GM21786 (cell line): ENCODE results near the gene ETV5.

Experiments used
- ATAC-seq: cut with Tn5 transposase; IDR thresholded peaks from one replicate; pipeline ENCODE4 v1.9.1; 2021; ENCODE audit not compliant: unreplicated experiment

ETV5 gene

DNA sequence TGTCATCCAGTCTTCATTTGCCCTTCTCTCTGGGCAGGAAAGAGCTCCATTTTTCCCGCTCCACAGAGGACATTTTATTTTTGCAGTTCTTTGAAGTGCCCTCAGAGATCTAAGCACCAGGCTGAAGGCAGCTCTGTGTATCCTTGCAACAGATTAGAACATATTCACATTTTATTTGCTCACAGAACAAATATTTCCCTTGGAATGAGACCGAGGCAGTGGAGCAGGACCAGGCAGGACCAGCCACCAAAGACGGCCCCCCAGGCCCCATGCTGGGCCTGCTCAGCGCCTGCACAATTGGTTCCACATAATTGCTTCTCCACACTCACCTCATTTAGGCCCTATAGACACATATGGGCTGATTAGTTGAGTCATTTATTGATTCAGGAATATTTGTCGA lies 15.7 kb upstream of the ETV5 start:
- ATAC-seq = no peak

DNA sequence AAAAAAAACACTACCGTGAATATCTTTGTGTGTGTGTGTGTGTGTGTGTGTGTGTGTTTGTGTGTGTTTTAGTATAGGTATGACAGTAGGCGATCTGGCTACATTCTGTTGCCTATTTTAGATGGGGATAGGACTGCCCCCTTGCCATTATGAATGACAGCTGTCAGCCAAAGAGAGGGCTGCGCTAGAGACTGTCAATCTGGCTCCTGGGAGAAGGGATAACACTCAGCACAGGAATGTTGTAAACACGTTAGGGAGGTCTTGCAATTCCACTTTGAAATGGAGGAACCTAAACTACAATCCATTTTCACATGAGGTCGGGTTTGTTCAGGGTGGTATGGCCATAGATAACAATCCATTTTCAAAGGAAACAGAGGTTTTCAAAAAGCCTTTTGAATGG lies 14.1 kb upstream of the ETV5 start:
- no peak for ATAC-seq

DNA sequence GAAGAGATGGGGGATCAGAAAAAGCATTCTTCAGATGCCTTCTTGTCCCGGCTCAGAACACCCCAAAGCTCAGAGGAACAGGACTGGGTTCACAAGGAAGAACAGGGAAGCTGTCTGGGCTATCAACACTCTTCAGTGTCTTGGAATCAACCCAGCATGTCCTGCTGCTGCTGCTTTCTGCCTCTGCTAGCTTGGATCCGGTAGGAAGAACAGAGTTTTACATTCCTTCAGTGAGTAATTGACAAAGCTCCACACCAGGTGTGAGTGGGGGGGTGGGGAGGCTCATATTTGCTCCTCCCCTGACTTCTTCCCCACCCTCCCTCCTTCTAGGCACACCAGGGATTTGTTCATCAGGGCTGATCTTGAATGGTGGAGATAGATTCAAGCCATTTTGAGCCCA lies 13.1 kb upstream of the ETV5 start:
- ATAC-seq = no peak

DNA sequence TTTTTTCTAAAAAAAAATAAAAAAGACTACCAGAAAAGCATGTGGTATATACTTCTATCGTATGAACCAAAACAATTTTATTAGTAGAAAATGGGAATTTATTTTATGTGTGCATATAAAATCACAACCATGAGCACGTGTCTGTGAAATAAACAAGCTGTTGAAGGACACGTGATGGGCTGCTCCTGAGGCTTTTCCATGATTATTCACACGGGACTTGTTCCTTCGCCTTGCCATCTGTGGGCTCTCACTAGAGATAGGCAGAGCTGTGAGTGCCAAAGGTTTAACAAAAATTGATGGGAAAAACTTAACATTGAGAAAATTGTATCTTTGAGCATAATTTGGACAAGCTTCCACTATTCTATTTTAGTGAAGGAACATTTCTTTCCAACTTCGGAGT lies 12.4 kb upstream of the ETV5 start:
- ATAC-seq = no peak

DNA sequence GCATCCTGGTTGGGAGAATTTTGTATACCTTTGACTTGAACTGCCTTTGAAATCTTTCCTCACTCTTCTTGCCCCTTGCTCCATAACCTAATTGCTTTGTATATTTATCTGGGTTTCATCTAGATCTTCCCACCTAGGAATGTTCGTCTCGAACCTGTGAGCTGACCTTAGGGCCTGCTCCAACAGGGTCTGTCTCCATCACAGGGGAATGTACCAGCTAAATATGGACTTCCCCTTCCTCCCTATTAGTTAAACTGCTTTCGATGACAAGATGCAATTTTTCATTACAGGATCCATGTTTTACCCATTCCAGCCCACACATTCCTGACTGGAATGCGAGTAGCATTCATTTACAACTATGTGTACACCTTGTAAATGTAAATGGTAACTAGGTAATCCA lies 10.6 kb upstream of the ETV5 start:
- ATAC-seq = no peak

DNA sequence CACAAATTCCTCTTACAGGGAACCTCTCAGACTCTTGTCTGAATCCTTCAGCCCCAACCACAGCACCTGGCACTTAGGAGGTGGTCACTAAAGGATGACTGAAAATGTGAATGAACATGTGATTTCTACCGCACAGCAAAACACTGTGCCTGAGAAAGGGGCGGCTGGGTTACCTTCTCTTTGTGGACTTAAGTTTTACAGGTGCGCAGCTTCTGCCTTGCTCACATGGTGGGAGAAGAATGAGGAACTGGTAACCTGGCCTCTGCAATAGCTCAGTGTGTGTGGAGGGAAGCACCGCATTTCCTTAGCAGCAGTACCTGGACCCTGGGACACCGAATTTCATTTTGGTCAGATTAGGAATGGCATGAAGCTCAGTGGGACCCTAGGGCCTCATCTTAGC lies 9.8 kb upstream of the ETV5 start:
- no peak for ATAC-seq

DNA sequence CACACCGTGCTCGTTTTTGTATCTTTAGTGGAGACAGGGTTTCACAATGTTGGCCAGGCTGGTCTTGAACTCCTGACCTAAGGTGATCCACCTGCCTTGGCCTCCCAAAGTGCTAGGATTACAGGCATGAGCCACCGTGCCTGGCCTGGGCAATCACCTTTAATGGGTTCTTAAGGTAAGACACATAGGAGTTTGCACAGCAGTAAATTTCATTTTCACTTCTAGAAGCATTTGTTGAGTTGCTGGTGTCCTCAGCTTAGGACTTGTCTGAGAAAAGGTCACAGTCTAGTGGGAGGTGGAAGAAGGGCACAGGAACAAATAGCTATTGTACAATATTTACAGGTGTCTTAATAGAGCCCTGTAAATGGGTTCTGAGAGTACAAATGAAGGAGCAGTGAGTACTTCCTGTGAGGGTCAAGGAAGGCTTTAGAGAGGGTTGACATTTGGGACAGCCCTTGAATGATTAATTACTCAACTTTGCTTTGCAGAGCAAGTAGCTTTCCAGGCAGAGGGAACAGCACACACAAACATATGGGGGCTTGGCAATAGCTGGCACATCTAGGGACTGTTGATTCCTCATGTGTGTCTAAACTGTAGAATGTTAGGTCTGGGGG lies 8.7 kb upstream of the ETV5 start:
- ATAC-seq = no peak

DNA sequence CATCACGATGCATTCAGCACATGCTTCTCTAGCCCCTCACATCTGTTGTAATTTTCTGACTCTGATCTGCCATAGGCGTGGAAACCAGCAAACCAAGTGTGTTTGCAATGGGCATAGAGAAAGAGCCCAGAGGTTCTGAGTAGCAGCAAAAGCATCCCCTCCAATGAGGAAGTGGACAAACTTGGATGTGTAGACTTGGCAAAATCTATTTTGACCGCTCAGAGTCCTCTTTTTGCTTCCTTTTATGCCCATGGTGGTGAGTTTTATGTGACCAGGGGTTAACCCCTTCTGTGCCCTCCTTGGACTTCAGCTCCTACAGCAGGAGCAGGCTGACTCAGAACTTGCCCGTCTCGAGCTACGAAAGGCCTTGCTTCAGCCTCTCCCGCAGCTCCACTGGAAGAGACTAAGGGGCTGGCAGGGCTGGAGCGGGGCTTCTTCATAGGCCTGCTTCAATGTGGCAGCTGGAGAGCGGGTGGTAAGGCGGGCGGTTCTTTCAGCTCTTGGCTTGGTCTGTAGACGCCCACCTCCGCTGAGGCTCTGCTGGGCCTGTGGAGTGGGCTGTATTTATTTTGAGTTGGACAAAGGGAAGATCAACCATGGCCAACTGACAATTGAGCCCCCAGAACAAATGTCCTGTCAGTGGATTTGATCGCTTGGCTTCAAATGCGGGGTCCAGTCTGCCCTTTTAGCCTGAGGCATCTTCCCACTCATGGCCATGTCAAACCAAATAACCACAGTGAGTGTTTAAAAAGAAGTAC lies 6.5 kb upstream of the ETV5 start:
- ATAC-seq = no peak

DNA sequence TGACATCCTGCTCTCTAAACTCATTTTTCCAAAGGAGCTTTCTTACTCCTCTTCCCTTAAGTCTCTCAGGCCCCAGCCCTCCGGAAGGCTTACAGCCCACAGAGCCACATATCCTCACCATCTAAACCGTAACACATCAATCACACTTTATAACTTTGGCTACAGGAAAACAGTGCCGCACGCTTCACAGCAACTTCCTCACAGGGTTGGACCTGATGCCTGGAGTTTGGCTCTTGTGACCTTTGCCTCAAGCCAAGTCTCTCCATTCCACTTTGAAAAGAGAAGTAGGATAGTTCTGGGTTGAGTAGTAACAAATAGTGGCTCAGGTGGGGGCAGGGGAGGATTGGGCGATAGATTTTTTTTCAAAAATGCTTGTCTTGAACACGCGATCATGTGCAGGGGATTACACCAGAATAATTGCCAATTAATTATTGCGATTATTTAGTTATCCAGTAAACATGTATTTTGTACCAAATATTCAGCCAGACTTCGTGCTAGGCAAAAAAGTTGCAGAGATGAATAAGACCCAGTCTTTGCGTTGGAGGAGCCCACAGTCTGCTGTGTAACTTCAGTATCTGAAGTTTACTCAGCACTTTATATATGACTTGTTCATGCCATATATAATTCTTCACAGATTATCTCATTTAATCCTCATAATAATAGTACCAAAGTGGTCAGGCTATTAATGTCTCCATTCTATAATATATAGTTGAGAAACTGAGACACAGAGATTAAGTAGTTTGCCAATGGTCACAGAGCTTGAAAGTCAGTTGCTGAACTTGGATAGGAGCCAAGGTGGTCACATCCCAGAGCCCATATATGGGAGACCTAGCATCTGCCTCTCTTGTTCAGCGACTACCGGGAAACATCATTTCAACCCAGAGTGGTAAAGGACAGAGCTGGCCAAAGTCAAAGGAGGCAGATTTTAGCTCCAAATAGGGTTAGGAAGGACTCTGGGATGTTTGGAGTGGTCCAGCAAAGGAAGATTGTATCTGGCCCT lies 2.4 kb upstream of the ETV5 start:
- ATAC-seq = no peak

DNA sequence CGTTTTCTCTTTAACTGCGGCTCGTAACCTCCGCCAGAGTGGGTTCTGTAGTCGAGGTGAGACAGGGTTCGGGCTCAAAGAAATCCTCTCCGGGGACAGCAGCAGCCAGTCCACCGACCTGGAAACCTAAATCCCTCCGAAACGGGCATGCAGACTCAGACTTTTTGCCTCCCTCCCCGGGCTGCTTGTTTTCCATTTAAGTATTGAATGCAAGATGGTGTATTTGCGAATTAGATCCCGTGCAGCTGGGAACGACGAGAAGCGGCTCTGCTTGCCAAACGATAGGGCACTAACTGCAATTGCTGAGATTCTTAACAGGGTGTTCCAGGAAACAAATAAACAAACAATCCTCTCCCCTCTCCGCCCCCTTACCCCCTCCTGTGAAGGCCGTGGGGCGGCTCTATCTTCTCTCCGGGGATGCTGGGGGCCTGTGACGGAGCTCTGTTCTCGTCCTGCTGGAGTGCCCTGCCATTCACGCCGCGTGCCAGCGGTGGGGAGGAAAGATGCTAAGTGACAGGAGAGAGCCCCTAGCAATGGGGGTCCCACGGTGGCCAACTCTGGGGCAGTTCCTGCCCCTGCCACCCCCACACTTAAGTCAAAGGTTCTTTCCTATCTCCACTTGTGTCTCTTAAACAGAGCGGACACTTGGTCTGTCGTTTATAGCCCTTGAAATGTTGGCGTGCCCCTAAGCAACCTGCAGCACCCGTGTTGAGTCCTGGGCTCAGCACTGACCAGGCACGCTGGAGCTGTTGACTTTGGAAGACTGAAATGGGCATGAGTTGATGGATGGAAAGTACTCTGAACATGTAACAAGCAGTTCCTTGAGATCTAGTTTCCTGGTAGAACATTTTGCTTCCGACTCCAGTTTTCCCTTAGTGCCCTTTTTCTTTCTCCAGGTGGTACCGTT lies 1.3 kb upstream of the ETV5 start:
- ATAC-seq = no peak

DNA sequence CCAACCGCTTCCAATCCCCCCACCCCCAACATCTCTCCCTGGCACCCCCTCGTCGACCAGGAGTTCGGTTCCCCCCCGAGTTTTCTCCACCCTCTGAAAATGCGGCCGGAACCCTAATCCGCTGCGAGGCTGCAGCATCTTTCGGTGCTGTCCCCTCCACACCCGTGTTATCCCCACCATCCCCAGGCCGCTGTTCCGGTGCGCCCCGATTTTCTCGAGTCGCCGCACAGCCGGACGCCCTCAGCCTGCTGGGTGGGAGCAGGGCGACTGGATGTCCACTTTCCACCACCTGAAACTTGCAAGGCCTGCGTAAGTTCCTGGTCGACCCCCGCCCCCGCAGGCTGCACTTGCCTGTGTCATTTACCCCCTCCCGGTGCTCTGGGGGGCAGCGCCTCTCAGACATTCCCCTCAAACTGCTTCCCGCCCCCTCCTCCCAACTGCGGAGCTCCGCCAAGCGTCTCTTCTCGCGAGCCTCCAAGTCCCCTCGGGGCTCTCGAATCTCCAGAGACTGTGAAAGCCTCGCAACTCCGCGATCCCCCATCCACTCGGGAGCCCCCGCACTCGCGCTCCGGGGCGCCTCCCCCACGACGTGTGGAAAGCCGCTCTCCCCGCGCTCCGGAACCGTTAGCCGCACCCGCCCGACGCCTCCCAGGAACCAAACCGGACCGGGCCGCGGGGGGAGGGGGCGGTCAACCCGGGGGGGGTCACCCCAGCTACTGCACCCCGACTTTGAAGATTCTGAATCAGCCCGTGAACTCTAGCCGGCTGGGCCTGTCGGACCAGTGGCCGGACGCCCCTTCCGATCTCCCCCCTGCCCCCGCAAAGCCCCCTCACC lies 566 bp downstream of the ETV5 start:
- no peak for ATAC-seq

DNA sequence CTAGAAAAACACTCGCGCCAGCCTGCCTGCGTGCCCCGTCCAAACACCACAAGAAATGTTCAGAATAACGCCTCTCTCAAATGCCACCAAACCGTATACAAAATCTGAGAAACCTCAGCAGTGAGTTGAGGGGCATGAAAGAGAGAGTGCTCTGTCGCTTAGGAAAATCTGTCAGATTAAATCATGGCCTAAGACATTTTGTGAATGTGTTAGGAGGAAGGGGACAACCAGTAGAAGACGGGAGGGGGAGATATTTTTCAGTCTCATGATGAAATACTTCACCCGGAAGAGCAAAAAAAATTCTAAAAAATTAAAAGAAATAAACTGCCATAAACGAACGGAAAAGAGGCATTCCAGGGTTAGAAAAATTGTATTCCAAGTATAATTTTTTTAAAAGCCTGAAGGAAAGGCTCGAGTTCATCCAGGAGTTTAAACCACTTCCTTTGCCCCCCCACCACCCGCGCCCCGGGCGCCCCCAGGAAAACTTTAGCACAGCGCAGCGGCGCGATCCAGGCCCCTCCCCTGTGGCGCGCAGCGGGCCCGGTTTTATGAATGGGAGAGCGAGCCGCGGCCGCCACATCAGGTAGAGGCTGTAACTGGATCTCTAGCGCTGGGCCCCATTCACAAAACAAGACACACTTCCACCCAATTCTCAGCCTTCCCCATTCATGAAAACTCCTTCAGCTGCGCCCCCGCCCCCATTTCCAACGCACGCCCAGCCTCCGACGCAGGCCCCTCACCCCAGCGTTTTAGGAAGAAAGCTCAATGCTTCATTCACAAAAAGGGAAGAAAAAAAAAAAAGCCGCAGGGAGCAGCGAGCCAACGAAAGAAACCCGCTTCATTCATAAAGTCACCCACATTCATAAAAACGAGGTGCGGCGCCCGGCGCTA lies 1.4 kb downstream of the ETV5 start:
- ATAC-seq = peak; percentile 19

DNA sequence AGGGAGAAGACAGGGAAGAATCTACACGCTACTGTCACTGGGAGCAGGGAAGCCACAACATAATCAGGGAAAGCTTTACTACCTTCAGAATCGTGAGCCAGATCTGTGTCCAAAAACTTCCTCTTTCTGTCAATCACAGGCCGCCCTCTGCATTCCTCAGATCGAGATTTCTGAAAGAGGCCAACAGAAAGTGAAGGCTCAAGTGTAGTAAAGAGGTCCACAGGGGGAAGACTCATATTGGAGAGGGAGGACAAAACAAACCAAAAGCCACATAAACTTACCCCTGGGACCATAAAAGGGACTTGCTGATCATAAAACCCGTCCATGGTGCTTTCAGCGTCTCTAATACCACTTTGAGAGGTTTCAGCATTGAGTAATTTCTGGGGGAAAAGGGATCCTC lies 3.3 kb downstream of the ETV5 start:
- ATAC-seq = no peak

DNA sequence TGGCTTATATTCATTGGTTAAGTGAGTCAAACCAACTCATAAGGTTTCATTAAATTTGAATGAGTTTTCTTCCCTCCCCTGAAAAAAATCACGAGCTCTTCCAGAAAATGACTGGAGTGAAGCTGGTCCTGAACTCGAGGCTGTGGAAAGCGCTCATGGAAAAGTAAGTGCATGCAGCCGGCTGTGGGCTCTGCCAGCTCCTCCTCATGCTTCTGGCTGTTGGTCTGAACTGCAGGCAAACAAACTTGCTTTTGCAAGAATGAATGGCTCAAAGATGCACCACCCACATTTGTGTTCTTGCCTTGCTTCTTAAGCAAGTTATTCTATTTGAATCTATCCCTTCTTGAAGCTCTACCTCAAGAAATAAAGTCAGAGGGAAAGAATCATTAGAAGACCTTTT lies 6.2 kb downstream of the ETV5 start:
- ATAC-seq = no peak

DNA sequence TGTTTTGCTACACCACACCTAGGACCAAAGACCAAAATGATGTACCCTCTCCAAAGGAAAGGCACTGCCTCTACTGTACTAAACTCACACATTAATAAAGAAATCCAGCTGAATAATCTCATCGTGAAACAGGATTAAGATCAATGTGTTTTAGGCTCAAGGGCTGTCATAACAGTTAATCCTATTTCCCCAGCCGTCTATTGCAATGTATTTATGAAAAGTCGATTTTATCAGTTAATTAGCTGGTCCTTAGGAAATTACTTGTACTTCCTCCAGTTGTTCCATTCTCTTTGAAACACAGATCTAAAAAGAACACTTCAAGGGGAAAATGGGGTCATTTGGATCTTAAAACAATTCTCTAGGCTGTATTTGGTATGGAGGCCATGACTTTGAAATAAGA lies 8.5 kb downstream of the ETV5 start:
- ATAC-seq = no peak

DNA sequence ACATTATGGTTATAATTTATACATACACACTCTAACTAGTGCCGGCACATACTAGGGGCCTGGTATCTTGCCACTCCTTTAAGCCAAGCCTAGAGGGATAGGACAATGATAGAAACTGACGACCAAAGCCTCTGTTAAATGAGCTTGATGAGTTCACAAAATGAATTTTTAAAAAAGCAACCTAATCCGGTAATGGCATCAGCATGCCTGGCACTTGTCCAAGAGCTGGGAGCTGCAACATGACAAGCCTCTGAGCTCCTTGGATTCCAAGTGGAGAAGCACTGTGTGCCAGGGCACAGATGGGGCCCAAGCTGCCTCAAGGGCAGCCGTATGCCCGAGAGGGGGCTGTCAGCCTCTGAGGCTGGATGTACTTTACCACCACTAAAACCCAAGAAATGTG lies 9.7 kb downstream of the ETV5 start:
- ATAC-seq = no peak

DNA sequence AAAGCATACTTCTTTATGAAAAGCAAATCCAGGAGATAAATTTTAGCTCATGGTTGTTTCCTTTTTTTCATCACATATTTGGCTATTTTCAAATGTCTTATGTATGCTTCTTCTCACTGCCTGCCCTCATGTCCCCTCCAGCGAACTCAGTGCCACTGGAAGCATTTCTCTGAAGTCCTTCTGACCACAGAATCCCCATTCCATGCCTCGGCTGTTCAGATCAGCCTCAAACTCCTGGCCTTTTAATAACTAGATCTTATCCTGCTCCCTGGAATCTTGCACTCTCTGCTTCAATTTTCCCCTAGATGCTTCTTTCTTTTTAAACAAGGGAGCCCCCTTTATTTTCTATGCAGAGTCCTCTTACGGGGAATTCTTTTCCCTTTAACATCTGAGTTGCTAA lies 10.1 kb downstream of the ETV5 start:
- no peak for ATAC-seq

DNA sequence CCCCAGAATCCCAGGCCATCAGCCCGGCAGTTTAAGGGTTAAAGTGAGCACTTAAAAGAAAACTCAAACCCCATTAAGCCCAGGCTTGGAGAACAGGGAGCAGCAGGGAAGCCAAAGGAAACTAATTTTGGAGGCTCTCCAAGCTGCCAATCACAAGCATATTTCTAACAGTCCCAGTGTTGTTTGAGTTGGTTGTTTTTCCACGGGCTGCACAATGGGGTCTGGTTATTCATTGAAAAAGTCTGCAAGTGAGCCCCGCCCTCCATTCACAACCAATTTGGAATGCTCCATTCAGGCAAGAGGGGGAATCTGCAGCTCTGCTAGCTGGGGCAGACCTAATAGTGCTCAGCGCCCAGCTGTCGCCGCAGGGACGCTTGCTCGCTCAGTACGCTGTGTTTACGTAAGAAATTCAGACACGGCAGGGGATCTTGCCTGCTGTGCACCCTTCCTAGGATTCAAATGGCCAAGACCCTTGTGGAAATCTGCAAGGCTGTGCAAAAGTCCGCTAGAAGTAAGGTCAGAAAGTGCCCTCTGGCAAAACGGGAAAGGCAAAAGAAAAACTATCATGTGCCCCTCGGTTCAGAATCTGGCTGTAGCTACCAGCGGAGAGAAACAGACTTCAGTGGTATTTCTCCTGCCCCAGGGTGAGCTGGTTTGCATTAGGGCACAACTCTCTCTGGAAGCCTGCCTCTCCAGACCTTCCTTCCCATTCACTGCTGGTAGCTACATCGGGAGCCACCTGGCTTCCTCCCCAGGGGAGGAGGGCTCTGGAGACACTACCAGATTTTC lies 11.0 kb downstream of the ETV5 start:
- no peak for ATAC-seq
